Stomach (tissue), 4 donors: ENCODE results near the gene SIX2.

Experiments
- CTCF ChIP-seq, 7 experiments: fragments of 450-650 bp in 4 of 7; fragments of 200-600 bp in 3 of 7; sonication (generic) in 3 of 7; IDR thresholded peaks; one replicate each; pipeline ENCODE4 v1.5.1; 2016 to 2019; ENCODE audit warnings: antibody characterized with exemption in 7 of 7, control low read depth in 2 of 7, mild to moderate bottlenecking in 1 of 7
- EP300 ChIP-seq: sonication (generic); formaldehyde crosslinking; IDR thresholded peaks from one replicate; pipeline ENCODE4 v1.6.1; 2017; ENCODE audit warnings: antibody characterized with exemption
- POLR2A ChIP-seq, 4 donors: fragments of 450-650 bp; IDR thresholded peaks; one replicate each; pipeline ENCODE4 v1.6.1; 2016; ENCODE audit warnings: antibody characterized with exemption in 4 of 4, control low read depth in 2 of 4, mild to moderate bottlenecking in 1 of 4, moderate library complexity in 1 of 4
- POLR2AphosphoS5 ChIP-seq, 3 donors: sonication (generic); formaldehyde crosslinking; IDR thresholded peaks; one replicate each; pipeline ENCODE4 v1.6.1; 2016; ENCODE audit warnings: antibody characterized with exemption in 3 of 3

GRCh38 chr2:45014016-45014702, 4.9 kb upstream of the SIX2 start:
- peak in 4 of 7 experiments; percentile 6 to 67 (median 58) for TF ChIP-seq CTCF (IDR thresholded peaks at IDR 0.05)
- no peak for TF ChIP-seq POLR2A (IDR thresholded peaks at IDR 0.05)
- TF ChIP-seq POLR2AphosphoS5 (IDR thresholded peaks at IDR 0.05): peak in 1 of 3 donors; percentile 17
- no peak for TF ChIP-seq EP300
